ENCODE data around the gene PRM2. TPM values are rescaled to one million over a fixed set of nuclear protein-coding genes. Genes with fewer than 3 reads are reported as not detected.
A peak's percentile ranks its signal among the peaks of the same experiment; 100 is the strongest.
"Not testable (repeated sequence)": the region's sequence is repeated elsewhere in the genome, so short reads cannot be mapped to it uniquely, and the experiment has no call there.

Gene PRM2
- total and polyA plus RNA-seq, 5 donors from 2014 or later, result not detected

DNA sequence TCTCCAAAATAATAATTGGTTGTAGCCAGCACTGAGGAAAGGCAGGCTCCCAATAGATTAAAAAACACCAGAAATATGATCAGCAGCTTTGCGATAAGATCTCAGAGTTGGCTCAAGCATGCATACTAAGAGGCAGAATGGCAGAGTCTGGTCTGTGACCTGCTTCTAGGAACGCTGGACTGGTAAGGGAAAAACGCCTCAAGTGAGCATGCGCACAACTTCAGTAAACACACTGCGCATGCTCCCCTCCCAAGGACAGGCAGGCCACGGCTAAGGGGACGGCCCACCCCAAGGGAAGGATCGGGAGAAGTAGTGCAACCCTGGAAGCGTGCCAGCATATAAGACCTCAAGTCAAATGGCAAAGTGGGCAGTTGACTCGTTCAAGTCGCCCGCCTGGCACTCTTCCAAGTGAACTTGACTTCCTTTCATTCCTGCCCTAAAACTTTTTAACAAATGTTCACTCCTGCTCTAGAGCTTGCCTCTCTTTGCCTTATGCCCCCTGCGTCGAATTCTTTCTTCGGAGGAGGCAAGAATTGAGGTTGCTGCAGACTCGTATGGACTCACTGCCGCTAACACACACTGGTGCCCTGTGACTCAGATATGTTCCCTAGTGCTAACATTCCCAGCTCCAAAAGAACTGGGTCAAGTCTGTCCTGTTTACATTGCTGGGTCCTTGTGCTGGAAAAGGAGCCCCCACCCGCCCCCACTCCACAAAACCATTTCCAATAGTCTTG, 27.3 kb upstream of the PRM2 start:
- Mint-ChIP-seq H3K4me1 (peaks cover 0 to 4% (median under 1%) of the 10 kb centered on the region in 4 donors), H3K36me3 (no peaks in the 10 kb centered on the region), H3K27ac (no peak overlapping the region), H3K27me3 (peaks cover 4% of the 10 kb centered on the region), H3K9me3 (no peaks in the 10 kb centered on the region), H3K4me3 (no peak overlapping the region)
- ATAC-seq (ENCODE audit: low read depth in 2 of 2) (no peak), DNase-seq (no peak)
- no peak overlapping the region for H3K4me3 ChIP-seq (ENCODE audit: low read depth, low read length)
- H3K27ac ChIP-seq (ENCODE audit: insufficient read depth, low read length, poor library complexity, severe bottlenecking), result no peak overlapping the region
- H3K9me3 ChIP-seq (ENCODE audit: control insufficient read depth in 2 of 2, low read length in 2 of 2), result no peaks in the 10 kb centered on the region
- H3K36me3 ChIP-seq (ENCODE audit: control insufficient read depth, insufficient read depth, low read length), result no peaks in the 10 kb centered on the region
- H3K4me1 ChIP-seq (ENCODE audit: control insufficient read depth, insufficient read depth, low read length, poor library complexity, severe bottlenecking), result peaks cover under 1% of the 10 kb centered on the region
- no peaks in the 10 kb centered on the region for H3K27me3 ChIP-seq (ENCODE audit: control insufficient read depth, insufficient read depth, low read length)

DNA sequence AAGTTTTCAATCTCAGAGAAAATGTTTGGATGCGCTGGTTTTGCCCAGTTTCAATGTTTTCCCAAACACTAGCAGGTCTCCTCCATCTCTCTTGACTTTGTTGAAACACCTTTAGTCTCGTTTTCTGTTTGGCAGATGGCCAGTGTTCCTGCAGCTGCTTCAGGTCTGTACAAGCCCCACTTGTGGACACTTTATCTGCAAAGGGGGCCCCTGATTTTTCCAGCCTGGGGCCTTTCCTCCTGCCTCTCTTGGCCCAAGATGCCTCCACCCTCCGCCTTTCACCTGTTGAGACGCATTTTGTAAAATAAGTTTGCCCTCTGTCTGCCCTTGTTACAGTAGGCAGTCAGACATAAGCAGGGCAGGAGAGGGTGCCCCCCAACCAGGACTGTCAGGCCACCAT, 26.7 kb upstream of the PRM2 start:
- H3K4me3 Mint-ChIP-seq, result no peak overlapping the region
- peaks cover 0 to 7% (median 1%) of the 10 kb centered on the region in 4 donors for H3K4me1 Mint-ChIP-seq
- H3K27ac Mint-ChIP-seq, result no peak overlapping the region
- Histone ChIP-seq H3K27ac (ENCODE audit: insufficient read depth, low read length, poor library complexity, severe bottlenecking) (no peak overlapping the region), H3K4me3 (ENCODE audit: low read depth, low read length) (no peak overlapping the region), H3K27me3 (ENCODE audit: control insufficient read depth, insufficient read depth, low read length) (no peaks in the 10 kb centered on the region), H3K36me3 (ENCODE audit: control insufficient read depth, insufficient read depth, low read length) (no peaks in the 10 kb centered on the region), H3K4me1 (ENCODE audit: control insufficient read depth, insufficient read depth, low read length, poor library complexity, severe bottlenecking) (peaks cover 3% of the 10 kb centered on the region), H3K9me3 (ENCODE audit: control insufficient read depth in 2 of 2, low read length in 2 of 2) (no peaks in the 10 kb centered on the region)
- ATAC-seq (ENCODE audit: low read depth in 2 of 2), result no peak
- no peaks in the 10 kb centered on the region for H3K36me3 Mint-ChIP-seq
- no peaks in the 10 kb centered on the region for H3K9me3 Mint-ChIP-seq
- H3K27me3 Mint-ChIP-seq, result peaks cover 4% of the 10 kb centered on the region
- no peak for DNase-seq

DNA sequence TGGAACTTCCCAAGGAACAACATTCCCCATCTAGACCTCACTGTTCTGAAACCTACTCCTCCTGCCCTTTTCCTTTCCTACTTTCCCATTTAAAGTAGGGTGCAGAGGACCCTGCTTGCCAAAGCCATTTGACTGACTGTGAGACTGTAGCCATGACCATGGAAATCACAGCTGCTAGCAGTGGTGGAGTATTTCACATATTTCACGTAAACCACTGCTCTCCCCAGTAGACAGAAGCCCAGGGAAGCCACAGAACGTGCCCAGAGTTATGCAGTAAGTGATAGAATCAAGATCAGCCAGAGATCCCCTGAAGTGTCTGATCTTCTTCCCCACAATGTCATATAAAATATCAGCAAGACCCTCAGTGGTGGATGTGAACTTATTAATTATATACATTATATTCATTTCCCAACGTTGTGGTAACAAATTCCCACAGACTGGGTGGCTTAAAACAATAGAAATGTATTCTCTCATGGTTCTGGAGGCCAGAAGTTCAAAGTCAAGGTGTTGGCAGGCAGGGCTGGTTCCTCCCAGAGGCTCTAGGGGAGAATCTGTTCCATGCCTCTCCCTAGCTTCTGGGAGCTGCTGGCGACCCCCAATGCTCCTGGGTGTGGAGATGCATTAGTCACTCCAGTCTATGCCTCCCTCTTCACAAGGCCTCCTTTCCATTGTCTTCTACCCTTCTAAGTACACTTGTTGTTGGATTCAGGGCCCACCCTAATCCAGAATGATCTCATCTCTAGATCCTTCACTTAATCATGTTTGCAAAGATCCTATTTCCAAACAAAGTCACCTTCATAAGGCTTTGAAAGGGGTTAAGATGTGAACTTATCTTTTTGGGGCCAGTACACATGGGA, 25.6 kb upstream of the PRM2 start:
- H3K36me3 Mint-ChIP-seq, result no peaks in the 10 kb centered on the region
- DNase-seq, result no peak
- no peaks in the 10 kb centered on the region for H3K36me3 ChIP-seq (ENCODE audit: control insufficient read depth, insufficient read depth, low read length)
- no peak for ATAC-seq (ENCODE audit: low read depth in 2 of 2)
- H3K9me3 Mint-ChIP-seq, result no peaks in the 10 kb centered on the region
- peaks cover 4% of the 10 kb centered on the region for H3K27me3 Mint-ChIP-seq
- no peak overlapping the region for H3K27ac ChIP-seq (ENCODE audit: insufficient read depth, low read length, poor library complexity, severe bottlenecking)
- no peak overlapping the region for H3K4me3 Mint-ChIP-seq
- no peak overlapping the region for H3K4me3 ChIP-seq (ENCODE audit: low read depth, low read length)
- H3K27ac Mint-ChIP-seq, result no peak overlapping the region
- no peaks in the 10 kb centered on the region for H3K27me3 ChIP-seq (ENCODE audit: control insufficient read depth, insufficient read depth, low read length)
- peaks cover 0 to 18% (median 8%) of the 10 kb centered on the region in 4 donors for H3K4me1 Mint-ChIP-seq
- no peaks in the 10 kb centered on the region for H3K9me3 ChIP-seq (ENCODE audit: control insufficient read depth in 2 of 2, low read length in 2 of 2)
- H3K4me1 ChIP-seq (ENCODE audit: control insufficient read depth, insufficient read depth, low read length, poor library complexity, severe bottlenecking), result peaks cover 14% of the 10 kb centered on the region

DNA sequence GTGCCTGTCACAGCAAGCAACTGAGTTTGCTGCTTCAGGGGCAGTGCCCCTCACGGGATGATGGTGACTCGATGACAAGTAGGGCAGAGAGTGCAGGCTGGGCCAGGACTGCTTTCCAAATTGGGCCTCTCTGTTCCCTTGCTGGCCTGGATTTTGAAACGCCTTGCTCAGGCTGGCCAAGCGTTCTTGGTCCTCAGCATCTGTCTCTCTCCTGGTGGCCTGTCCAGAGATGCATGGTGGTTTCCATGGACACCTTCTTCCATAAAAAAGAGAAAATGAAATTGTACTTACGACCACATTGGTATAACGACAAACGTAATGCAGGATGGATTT, 24.2 kb upstream of the PRM2 start:
- no peak for ATAC-seq (ENCODE audit: low read depth in 2 of 2)
- Mint-ChIP-seq H3K36me3 (no peaks in the 10 kb centered on the region), H3K4me3 (no peak overlapping the region), H3K9me3 (no peaks in the 10 kb centered on the region), H3K27ac (no peak overlapping the region), H3K4me1 (peaks cover 0 to 21% (median 11%) of the 10 kb centered on the region in 4 donors), H3K27me3 (no peaks in the 10 kb centered on the region)
- no peak for DNase-seq
- no peak overlapping the region for H3K27ac ChIP-seq (ENCODE audit: insufficient read depth, low read length, poor library complexity, severe bottlenecking)
- no peak overlapping the region for H3K4me3 ChIP-seq (ENCODE audit: low read depth, low read length)
- no peaks in the 10 kb centered on the region for H3K36me3 ChIP-seq (ENCODE audit: control insufficient read depth, insufficient read depth, low read length)
- H3K9me3 ChIP-seq (ENCODE audit: control insufficient read depth in 2 of 2, low read length in 2 of 2), result no peaks in the 10 kb centered on the region
- no peaks in the 10 kb centered on the region for H3K27me3 ChIP-seq (ENCODE audit: control insufficient read depth, insufficient read depth, low read length)
- peaks cover 18% of the 10 kb centered on the region for H3K4me1 ChIP-seq (ENCODE audit: control insufficient read depth, insufficient read depth, low read length, poor library complexity, severe bottlenecking)

DNA sequence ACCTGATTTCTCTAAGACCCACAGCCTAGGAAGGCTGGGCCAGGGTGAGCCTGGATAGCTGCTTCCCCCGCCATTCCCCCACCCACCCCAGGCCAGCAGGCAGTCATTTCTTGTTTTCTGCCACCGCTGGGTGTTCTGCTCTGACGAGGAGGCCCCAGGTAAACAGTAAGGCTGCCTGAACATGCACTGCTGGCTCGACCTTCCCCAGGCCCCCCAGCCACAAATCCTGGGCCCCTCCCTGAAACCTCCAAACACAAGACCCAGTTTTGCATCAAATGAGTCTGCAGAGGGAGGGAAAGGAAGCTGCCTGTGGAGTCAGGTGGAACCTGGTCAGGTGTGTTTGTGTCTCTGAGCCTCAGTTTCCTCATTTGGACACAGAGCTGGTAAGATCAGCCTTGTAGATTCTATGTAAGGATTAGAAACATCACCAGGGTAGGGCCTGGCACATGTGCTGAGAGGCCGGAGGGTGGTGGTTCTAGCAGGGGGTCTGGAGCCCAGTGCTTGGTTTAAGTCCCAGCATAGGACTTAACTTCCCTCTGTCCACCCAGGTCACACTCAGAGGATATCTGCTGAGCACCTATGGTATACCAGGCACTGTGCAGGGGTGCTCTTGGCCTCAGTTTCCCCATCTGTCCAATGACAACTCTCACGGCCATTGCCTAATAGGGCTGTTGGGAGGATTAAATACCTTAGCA, 23.7 kb upstream of the PRM2 start:
- DNase-seq, result no peak
- Histone ChIP-seq H3K4me1 (ENCODE audit: control insufficient read depth, insufficient read depth, low read length, poor library complexity, severe bottlenecking) (peaks cover 18% of the 10 kb centered on the region), H3K4me3 (ENCODE audit: low read depth, low read length) (no peak overlapping the region), H3K9me3 (ENCODE audit: control insufficient read depth in 2 of 2, low read length in 2 of 2) (no peaks in the 10 kb centered on the region), H3K36me3 (ENCODE audit: control insufficient read depth, insufficient read depth, low read length) (no peaks in the 10 kb centered on the region), H3K27me3 (ENCODE audit: control insufficient read depth, insufficient read depth, low read length) (no peaks in the 10 kb centered on the region), H3K27ac (ENCODE audit: insufficient read depth, low read length, poor library complexity, severe bottlenecking) (no peak overlapping the region)
- no peak for ATAC-seq (ENCODE audit: low read depth in 2 of 2)
- Mint-ChIP-seq H3K4me1 (peaks cover 0 to 21% (median 11%) of the 10 kb centered on the region in 4 donors), H3K27ac (no peak overlapping the region), H3K27me3 (no peaks in the 10 kb centered on the region), H3K36me3 (no peaks in the 10 kb centered on the region), H3K9me3 (no peaks in the 10 kb centered on the region), H3K4me3 (no peak overlapping the region)

DNA sequence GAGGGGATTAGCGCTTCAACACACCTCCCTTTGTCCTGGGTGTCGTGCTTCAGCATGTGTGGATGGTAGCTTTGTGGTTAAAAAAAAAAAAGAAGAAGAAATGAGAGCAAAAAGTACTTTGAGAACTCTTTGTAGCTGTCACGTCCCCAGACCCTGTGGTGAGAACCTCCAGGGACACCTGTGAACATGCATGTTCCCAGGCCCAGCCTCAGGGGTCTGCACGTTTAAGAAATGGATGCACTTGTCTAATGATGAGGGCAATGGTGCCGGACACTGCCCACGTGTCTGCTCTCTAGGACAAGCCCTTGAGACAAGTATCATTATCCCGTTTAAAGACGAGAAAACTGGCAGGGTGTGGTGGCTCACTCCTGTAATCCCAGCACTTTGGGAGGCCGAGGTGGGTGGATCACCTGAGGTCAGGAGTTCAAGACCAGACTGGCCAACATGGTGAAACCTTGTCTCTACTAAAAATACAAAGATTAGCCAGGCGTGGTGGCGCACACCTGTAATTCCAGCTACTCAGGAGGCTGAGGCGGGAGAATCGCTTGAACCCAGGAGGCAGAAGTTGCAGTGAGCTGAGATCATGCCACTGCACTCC, 22.8 kb upstream of the PRM2 start:
- DNase-seq; H3K4me3 ChIP-seq (ENCODE audit: low read depth, low read length); H3K36me3 ChIP-seq (ENCODE audit: control insufficient read depth, insufficient read depth, low read length); H3K27me3 ChIP-seq (ENCODE audit: control insufficient read depth, insufficient read depth, low read length); H3K36me3 Mint-ChIP-seq; H3K27me3 Mint-ChIP-seq; H3K9me3 ChIP-seq (ENCODE audit: control insufficient read depth in 2 of 2, low read length in 2 of 2); H3K4me3 Mint-ChIP-seq; ATAC-seq (ENCODE audit: low read depth in 2 of 2); H3K27ac ChIP-seq (ENCODE audit: insufficient read depth, low read length, poor library complexity, severe bottlenecking); H3K9me3 Mint-ChIP-seq: not testable (repeated sequence)
- Mint-ChIP-seq H3K4me1 (peaks cover 0 to 21% (median 11%) of the 10 kb centered on the region in 4 donors), H3K27ac (peak overlapping the region in 1 of 3 donors; percentile 69)
- peaks cover 18% of the 10 kb centered on the region for H3K4me1 ChIP-seq (ENCODE audit: control insufficient read depth, insufficient read depth, low read length, poor library complexity, severe bottlenecking)

DNA sequence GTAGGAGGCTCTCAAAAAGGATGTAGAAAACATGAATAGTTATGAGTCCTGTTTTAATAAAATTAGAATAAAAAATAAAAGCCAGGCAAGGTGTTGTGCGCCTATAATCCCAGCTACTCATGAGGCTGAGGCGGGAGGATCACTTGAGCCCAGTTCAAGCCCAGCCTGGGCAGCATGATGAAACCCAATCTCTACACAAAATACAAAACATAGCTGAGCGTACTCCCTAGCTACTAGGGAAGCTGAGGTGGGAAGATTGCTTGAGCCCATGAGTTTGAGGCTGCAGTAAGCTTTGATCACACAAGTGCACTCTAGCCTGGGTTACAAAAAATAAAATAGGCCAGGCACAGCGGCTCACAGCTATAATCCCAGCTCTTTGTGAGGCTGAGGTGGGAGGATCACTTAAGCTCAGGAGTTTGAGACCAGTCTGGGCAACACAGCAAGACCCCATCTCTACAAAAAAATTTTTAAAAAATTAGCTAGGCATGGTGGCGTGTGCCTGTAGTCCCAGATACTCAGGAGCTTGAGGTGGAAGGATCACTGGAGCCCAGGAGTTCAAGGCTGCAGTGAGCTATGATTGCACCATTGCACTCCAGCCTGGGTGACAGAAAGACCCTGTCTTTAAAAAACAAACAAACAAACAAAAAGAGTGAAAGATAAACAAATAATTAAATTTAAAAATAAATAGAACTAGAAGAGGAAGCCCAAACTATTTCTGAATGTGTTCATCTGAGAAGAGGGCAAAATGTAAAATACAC, 22.0 kb upstream of the PRM2 start:
- H3K4me3 Mint-ChIP-seq, result peak overlapping the region in 3 of 4 donors; percentile 55 to 82 (median 80)
- no peaks in the 10 kb centered on the region for H3K36me3 ChIP-seq (ENCODE audit: control insufficient read depth, insufficient read depth, low read length)
- H3K9me3 Mint-ChIP-seq, result no peaks in the 10 kb centered on the region
- H3K4me1 ChIP-seq (ENCODE audit: control insufficient read depth, insufficient read depth, low read length, poor library complexity, severe bottlenecking), result peaks cover 18% of the 10 kb centered on the region
- no peaks in the 10 kb centered on the region for H3K9me3 ChIP-seq (ENCODE audit: control insufficient read depth in 2 of 2, low read length in 2 of 2)
- H3K4me1 Mint-ChIP-seq, result peaks cover 0 to 21% (median 11%) of the 10 kb centered on the region in 4 donors
- peak overlapping the region in 2 of 3 donors; percentile 69 to 89 for H3K27ac Mint-ChIP-seq
- H3K36me3 Mint-ChIP-seq, result no peaks in the 10 kb centered on the region
- no peaks in the 10 kb centered on the region for H3K27me3 Mint-ChIP-seq
- DNase-seq (no peak), ATAC-seq (ENCODE audit: low read depth in 2 of 2) (no peak)
- no peaks in the 10 kb centered on the region for H3K27me3 ChIP-seq (ENCODE audit: control insufficient read depth, insufficient read depth, low read length)
- H3K4me3 ChIP-seq (ENCODE audit: low read depth, low read length), result no peak overlapping the region
- no peak overlapping the region for H3K27ac ChIP-seq (ENCODE audit: insufficient read depth, low read length, poor library complexity, severe bottlenecking)

All from CD4-positive, CD25-positive, alpha-beta regulatory T cell (primary cell).